Subcutaneous adipose tissue (tissue), 4 donors: ENCODE measurements around the gene NHSL2. TPM values are rescaled to one million over a fixed set of nuclear protein-coding genes. Genes with fewer than 3 reads are reported as not detected.

ENCODE experiments used
- total RNA-seq, 4 donors: library from RNA; depleted of rRNA; stranded (reverse); fragments of >200 nt; gene quantifications; one replicate each; pipeline ENCODE4 v1.1.0, GENCODE V29; 2016
- TF ChIP-seq, protein P1 (sequence below): fragments of 450-650 bp; IDR thresholded peaks from one replicate; pipeline ENCODE4 v1.5.1; 2016; ENCODE audit warnings: low read depth, mild to moderate bottlenecking, control low read depth, antibody characterized with exemption, moderate library complexity

The NHSL2 gene
- total RNA-seq, 4 donors from 2014 or later: 5.6 to 12.2 (median 8.8) TPM

DNA sequence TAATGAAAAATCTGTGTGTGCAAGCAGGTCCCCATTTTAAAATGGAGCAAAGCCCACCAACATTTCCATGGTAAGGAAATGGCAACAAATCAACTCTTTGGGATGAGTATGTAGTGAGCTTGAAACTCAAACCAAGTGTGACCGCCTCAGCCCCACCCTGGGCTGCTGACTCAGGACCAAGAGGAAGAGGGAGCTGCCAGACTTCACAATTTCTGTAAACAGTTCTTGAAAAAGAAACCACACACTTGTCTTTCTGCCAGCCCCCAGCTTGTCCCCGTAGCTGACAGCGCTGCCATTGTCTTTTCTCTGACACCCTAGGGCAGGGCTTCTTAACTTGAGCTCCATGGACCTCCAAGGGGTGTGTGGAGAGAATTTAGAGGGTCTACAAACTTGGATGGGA lies 210.7 kb downstream of the NHSL2 start:
- TF ChIP-seq, protein P1, sequence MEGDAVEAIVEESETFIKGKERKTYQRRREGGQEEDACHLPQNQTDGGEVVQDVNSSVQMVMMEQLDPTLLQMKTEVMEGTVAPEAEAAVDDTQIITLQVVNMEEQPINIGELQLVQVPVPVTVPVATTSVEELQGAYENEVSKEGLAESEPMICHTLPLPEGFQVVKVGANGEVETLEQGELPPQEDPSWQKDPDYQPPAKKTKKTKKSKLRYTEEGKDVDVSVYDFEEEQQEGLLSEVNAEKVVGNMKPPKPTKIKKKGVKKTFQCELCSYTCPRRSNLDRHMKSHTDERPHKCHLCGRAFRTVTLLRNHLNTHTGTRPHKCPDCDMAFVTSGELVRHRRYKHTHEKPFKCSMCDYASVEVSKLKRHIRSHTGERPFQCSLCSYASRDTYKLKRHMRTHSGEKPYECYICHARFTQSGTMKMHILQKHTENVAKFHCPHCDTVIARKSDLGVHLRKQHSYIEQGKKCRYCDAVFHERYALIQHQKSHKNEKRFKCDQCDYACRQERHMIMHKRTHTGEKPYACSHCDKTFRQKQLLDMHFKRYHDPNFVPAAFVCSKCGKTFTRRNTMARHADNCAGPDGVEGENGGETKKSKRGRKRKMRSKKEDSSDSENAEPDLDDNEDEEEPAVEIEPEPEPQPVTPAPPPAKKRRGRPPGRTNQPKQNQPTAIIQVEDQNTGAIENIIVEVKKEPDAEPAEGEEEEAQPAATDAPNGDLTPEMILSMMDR: no peak

DNA sequence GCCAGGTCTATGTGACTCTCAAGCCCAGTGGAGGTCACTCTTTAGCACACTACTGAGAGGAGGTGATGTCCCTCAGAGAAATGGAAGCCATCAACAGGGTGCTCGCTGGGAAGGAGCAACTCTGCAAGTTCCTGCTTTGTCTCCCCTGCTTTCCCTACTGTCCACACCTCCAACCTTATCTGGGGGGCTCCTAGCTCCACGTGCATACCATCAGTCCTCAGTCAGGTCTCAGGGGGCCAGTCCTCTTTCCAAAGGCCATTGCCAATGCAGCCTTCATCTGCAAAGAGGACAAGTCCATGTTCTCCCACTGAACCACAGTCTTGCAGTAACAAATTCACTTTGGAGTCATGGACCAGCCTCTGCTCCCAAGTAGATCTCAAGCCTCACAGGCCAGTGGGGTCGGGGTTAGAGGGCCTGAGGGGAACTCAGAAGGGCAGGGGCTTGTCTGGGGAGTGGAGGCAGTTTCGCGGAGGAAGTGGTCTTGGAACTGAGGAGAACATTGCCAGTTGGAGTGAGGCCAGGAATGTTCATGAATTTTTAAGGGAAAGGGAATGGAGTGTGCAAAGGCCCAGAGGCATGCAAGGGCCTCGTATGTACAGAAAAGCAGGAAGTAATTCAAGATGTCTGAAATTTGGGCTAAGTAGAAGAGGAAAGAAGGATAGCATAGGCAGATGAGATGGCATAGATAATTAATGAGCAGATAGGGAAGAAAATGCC lies 212.1 kb downstream of the NHSL2 start:
- TF ChIP-seq, protein P1: no peak

DNA sequence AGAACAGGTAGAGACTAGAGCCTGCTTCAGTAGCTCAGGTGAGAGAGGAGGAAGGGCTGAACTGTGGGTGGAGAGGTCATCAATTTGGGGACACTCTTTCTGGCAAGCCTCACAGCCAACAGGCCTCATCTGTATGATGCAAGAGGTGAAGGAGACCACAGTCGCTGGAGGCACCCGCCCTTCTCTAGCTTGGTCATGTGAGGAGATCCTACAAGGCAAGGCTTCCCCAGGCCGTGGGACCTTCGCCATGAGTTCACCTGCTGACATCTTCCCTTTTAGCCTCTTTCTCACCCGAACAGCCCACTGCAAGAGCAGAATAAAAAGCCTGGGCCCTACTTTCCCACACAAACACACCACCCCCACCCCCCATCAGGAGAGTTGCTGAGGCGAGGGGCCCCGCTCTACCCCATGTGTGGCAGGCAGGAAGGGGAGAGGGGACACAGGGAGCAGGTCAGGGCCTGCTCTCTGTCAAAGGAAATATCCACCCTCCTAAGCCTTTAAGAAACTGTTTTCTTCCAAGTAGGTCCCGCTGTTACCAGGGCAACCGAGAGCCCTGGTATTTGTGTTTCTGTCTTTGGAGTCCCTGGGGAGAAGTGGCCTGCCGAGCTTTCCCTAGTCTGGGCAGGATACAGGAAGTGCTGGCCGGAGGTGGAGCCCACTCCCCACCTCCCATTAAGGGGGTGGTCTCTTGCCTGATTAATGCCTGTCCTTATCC lies 213.0 kb downstream of the NHSL2 start:
- TF ChIP-seq, protein P1: no peak

DNA sequence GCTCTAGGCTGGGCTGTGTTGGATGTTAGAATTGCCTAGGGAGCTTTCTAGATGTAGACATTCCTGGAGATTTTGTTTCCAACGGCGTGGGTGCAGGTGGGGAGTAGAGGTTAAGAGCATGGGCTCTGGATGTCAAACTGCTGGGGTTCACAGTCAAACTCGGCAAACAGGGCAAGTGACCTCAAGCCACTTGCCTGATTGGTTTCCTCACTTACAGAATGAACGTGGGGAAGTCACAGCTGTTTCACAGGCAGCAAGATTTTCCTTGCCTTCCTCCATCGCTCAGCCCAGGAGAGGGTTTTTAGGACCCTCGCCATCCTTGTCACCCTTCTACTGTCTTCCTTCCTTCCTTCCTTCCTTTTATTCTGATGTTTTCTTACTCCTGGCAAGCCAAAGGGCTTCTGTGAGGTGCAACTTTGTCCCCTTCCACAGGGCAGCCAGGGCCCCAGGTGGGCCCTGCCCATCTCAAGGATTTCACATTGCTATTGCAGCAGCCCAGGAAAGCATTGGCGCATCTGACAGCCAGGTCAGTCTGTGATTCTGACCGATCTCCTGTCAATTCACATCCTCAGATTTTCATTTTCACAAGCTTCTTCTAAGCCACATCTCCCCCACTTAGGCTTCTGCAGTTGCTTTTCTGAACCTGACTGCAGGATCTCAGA lies 214.0 kb downstream of the NHSL2 start:
- TF ChIP-seq, protein P1: no peak

DNA sequence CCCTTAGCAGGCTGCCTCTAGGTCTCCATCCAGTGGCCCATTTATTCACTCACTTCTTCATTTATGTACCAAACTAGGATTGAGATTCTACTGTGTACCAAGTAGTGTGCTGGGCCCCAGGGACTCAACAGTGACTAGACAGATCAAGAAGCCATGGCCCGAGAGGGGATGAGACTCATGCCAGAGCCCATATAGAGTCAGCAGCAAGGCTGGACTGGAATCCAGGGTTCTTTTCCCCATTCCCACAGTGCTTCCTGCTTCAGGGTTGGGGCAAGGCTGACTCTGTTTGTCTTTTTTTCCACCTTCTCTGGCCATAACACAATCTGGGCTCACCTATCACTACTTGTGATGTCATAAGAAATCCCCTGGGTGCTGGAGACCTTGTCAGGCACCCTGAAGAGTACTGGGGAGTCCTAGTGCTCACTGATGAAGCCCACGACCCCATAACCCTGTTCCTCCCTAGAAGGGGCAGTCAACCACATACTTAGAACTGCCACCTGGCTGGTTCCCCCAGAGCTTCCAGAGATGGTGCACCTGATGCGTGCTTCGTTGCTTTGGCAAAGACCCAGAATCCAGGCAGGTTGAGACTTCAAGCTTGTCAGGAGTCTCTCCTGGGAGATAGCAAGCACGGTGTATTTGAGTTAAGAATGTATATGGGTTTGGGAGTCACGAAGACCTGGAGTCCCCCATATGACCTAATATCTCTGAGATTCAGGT lies 214.8 kb downstream of the NHSL2 start:
- TF ChIP-seq, protein P1: no peak

DNA sequence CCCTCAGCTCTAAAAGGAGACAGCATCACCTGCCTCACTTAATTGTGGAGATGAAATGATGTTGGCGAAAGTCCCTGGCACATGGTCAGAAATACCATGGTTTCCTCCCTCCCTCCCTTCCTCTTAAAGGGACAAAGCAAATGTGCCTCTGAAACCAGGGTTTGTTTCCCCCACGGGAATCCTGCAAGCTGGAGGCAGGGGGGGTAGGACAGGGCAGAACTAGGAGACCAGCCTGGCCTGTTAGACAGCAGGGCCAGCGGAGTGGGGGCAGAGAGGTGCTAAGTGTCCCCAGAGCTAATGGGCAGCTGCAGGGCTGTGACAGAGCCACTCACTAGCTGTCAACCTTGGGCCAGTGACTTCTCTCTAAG lies 215.4 kb downstream of the NHSL2 start:
- TF ChIP-seq, protein P1: no peak
